H1 (cell line): ENCODE data around the gene HOTAIR. TPM values are rescaled to one million over a fixed set of nuclear protein-coding genes. Genes with fewer than 3 reads are reported as not detected.

Experiments used
- CTCF ChIA-PET: fragments of 300-600 bp; sonication (Branson Sonifier 250); formaldehyde crosslinking; loops from one replicate; lab custom pipeline; 2021; ENCODE audit not compliant: partially characterized antibody; lab: Charles Lee
- POLR2A ChIA-PET: fragments of 300-600 bp; sonication (Branson Sonifier 250); formaldehyde crosslinking; loops from one replicate; lab custom pipeline; 2021; ENCODE audit warnings: inconsistent platforms; ENCODE audit not compliant: partially characterized antibody; lab: Charles Lee
- DNase-seq, 2 experiments: peaks; one replicate each; pipeline versions ENCODE4 v3.0.0 to v3.0.0-alpha.2; 2010 to 2022; ENCODE audit warnings: low spot score in 2 of 2, low read depth in 1 of 2, mixed read lengths in 1 of 2
- FAIRE-seq: peaks from 2 replicates; lab custom pipeline; 2011; peaks lifted over from hg19 to GRCh38; lab: Jason Lieb, UNC
- H2AFZ ChIP-seq: 2 replicates; pipeline ENCODE4 v1.8.1; 2012; ENCODE audit warnings: low read length, inconsistent platforms
- H2AK5ac ChIP-seq: 2 replicates; pipeline ENCODE4 v1.6.1; 2013; ENCODE audit warnings: low read depth, low read length
- H2BK120ac ChIP-seq: replicated peaks from 2 replicates; pipeline ENCODE3; 2013; ENCODE audit warnings: low read depth, low read length, inconsistent platforms
- H2BK12ac ChIP-seq: 2 replicates; pipeline ENCODE4 v1.6.1; 2013; ENCODE audit warnings: low read depth, low read length
- H2BK15ac ChIP-seq: 2 replicates; pipeline ENCODE4 v1.6.1; 2013; ENCODE audit warnings: low read length
- H2BK20ac ChIP-seq: 2 replicates; pipeline ENCODE4 v1.6.1; 2013; ENCODE audit warnings: low read length
- H2BK5ac ChIP-seq: 2 replicates; pipeline ENCODE4 v1.6.1; 2013; ENCODE audit warnings: low read depth, low read length
- H3K14ac ChIP-seq: 2 replicates; pipeline ENCODE4 v1.6.1; 2013; ENCODE audit warnings: inconsistent platforms; ENCODE audit not compliant: insufficient read length
- H3K18ac ChIP-seq: 2 replicates; pipeline ENCODE4 v1.6.1; 2013; ENCODE audit warnings: low read length; ENCODE audit errors: extremely low read depth
- H3K23ac ChIP-seq: 2 replicates; pipeline ENCODE4 v1.6.1; 2013; ENCODE audit warnings: inconsistent platforms; ENCODE audit not compliant: insufficient read length
- H3K23me2 ChIP-seq: 2 replicates; pipeline ENCODE4 v1.6.1; 2013; ENCODE audit warnings: low read depth, low read length
- H3K27ac ChIP-seq: 2 replicates; pipeline ENCODE4 v1.6.1; 2011; ENCODE audit warnings: low read depth, low read length, inconsistent platforms
- H3K27me3 ChIP-seq, 4 experiments: replicated peaks in 1 of 4; 1 replicate in 1 of 4; 2 replicates in 3 of 4; pipeline versions ENCODE4 v1.6.1 to v1.8.1; 2011 to 2013; ENCODE audit warnings: low read length in 3 of 4, mild to moderate bottlenecking in 3 of 4, inconsistent platforms in 2 of 4, mixed read lengths in 2 of 4, moderate library complexity in 1 of 4; ENCODE audit not compliant: control insufficient read depth in 3 of 4, insufficient read depth in 3 of 4; ENCODE audit errors: extremely low read depth in 1 of 4
- H3K36me3 ChIP-seq, 4 experiments: 2 replicates each; pipeline versions ENCODE4 v1.6.1 to v1.8.1; 2011 to 2013; ENCODE audit warnings: mild to moderate bottlenecking in 4 of 4, low read length in 3 of 4, moderate library complexity in 2 of 4, control low read depth in 1 of 4, inconsistent platforms in 1 of 4; ENCODE audit not compliant: insufficient read depth in 4 of 4, control insufficient read depth in 2 of 4
- H3K4ac ChIP-seq: replicated peaks from 2 replicates; pipeline ENCODE3; 2013; ENCODE audit warnings: low read length, low read depth, mixed read lengths, inconsistent platforms; ENCODE audit not compliant: insufficient read length
- H3K4me1 ChIP-seq, 4 experiments: replicated peaks in 1 of 4; 1 replicate in 1 of 4; 2 replicates in 3 of 4; pipeline versions ENCODE4 v1.6.1 to v1.8.1; 2011 to 2013; ENCODE audit warnings: low read length in 3 of 4, inconsistent platforms in 2 of 4, mixed read lengths in 1 of 4; ENCODE audit not compliant: insufficient read depth in 4 of 4, control insufficient read depth in 3 of 4
- H3K4me2 ChIP-seq, 2 experiments: 2 replicates each; pipeline versions ENCODE4 v1.6.1 to v1.8.1; 2011 to 2013; ENCODE audit warnings: low read depth in 2 of 2, low read length in 2 of 2, control low read depth in 1 of 2, inconsistent platforms in 1 of 2, mild to moderate bottlenecking in 1 of 2; ENCODE audit not compliant: insufficient read depth in 1 of 2
- H3K4me3 ChIP-seq, 4 experiments: fragments of 200-600, 300-600 bp in 1 of 4; sonication (generic), shearing (Covaris generic), sonication (Bioruptor Twin) in 1 of 4; 2 replicates each; pipeline versions ENCODE4 v1.5.1 to v1.8.1; 2011 to 2016; ENCODE audit warnings: low read length in 4 of 4, low read depth in 3 of 4, control low read depth in 2 of 4, inconsistent platforms in 2 of 4, mild to moderate bottlenecking in 2 of 4, mixed read lengths in 1 of 4, moderate library complexity in 1 of 4; ENCODE audit not compliant: insufficient read depth in 2 of 4; ENCODE audit errors: extremely low read depth in 1 of 4
- H3K56ac ChIP-seq: replicated peaks from 2 replicates; pipeline ENCODE3; 2013; ENCODE audit warnings: low read depth, mild to moderate bottlenecking, mixed read lengths, low read length, inconsistent platforms; ENCODE audit not compliant: insufficient read length
- H3K79me1 ChIP-seq: 2 replicates; pipeline ENCODE4 v1.6.1; 2013; ENCODE audit warnings: low read depth, low read length, control low read depth
- H3K79me2 ChIP-seq, 2 experiments: 2 replicates each; pipeline versions ENCODE4 v1.6.1 to v1.8.1; 2012 to 2013; ENCODE audit warnings: low read length in 2 of 2, mild to moderate bottlenecking in 2 of 2, inconsistent platforms in 1 of 2; ENCODE audit not compliant: insufficient read depth in 2 of 2, control insufficient read depth in 1 of 2
- H3K9ac ChIP-seq, 4 experiments: replicated peaks in 1 of 4; 1 replicate in 1 of 4; 2 replicates in 3 of 4; pipeline versions ENCODE4 v1.6.1 to v1.8.1; 2011 to 2013; ENCODE audit warnings: low read depth in 3 of 4, low read length in 3 of 4, control low read depth in 2 of 4, mild to moderate bottlenecking in 2 of 4, moderate library complexity in 2 of 4, inconsistent platforms in 1 of 4; ENCODE audit errors: extremely low read depth in 1 of 4
- H3K9me3 ChIP-seq, 2 experiments: 2 replicates each; pipeline versions ENCODE4 v1.6.1 to v1.8.1; 2012 to 2013; ENCODE audit warnings: mild to moderate bottlenecking in 2 of 2, moderate library complexity in 2 of 2, control low read depth in 1 of 2, inconsistent platforms in 1 of 2, low read depth in 1 of 2, low read length in 1 of 2, mixed read lengths in 1 of 2; ENCODE audit not compliant: insufficient read depth in 2 of 2
- H4K20me1 ChIP-seq, 2 experiments: replicated peaks in 1 of 2; 2 replicates each; pipeline versions ENCODE3 to v1.8.1; 2011 to 2013; ENCODE audit warnings: inconsistent platforms in 2 of 2, low read length in 2 of 2, mild to moderate bottlenecking in 1 of 2; ENCODE audit not compliant: insufficient read depth in 2 of 2, control insufficient read depth in 1 of 2
- H4K5ac ChIP-seq: 2 replicates; pipeline ENCODE4 v1.6.1; 2013; ENCODE audit warnings: low read length, low read depth, mixed read lengths, inconsistent platforms; ENCODE audit not compliant: insufficient read length
- H4K8ac ChIP-seq: 2 replicates; pipeline ENCODE4 v1.8.0; 2013; ENCODE audit warnings: mild to moderate bottlenecking, moderate library complexity, low read length, inconsistent platforms; ENCODE audit not compliant: insufficient read depth; ENCODE audit errors: extremely low read depth
- H4K91ac ChIP-seq: replicated peaks from 2 replicates; pipeline ENCODE3; 2013; ENCODE audit warnings: low read length, mixed read lengths, inconsistent platforms; ENCODE audit not compliant: insufficient read length
- BRCA1 ChIP-seq: IDR thresholded peaks from 2 replicates; pipeline ENCODE4 v1.6.1; 2012; ENCODE audit warnings: low read depth, low read length, improper control_type of control experiment
- CTBP2 ChIP-seq: IDR thresholded peaks from 2 replicates; pipeline ENCODE4 v1.7.0; 2011; ENCODE audit warnings: borderline replicate concordance, mild to moderate bottlenecking, moderate library complexity, mixed read lengths, low read length; ENCODE audit not compliant: insufficient read depth, insufficient read length
- EP300 ChIP-seq, 2 experiments: IDR thresholded peaks; 1 replicate in 1 of 2; 2 replicates in 1 of 2; pipeline ENCODE4 v1.6.1; 2011 to 2012; ENCODE audit warnings: low read depth in 2 of 2, low read length in 2 of 2, mild to moderate bottlenecking in 2 of 2, borderline replicate concordance in 1 of 2, inconsistent platforms in 1 of 2, moderate library complexity in 1 of 2
- EZH2 ChIP-seq: fragments of 200-600 bp; sonication (generic); IDR thresholded peaks from 2 replicates; pipeline ENCODE4 v1.7.1; 2012; ENCODE audit warnings: low read depth, mild to moderate bottlenecking, moderate library complexity, low read length, inconsistent platforms; ENCODE audit not compliant: severe bottlenecking
- NANOG ChIP-seq: IDR thresholded peaks from 2 replicates; pipeline ENCODE4 v1.6.1; 2011; ENCODE audit warnings: low read length, low read depth, mild to moderate bottlenecking, inconsistent platforms; ENCODE audit not compliant: insufficient read depth, poor library complexity, severe bottlenecking
- TAF1 ChIP-seq: IDR thresholded peaks from 2 replicates; pipeline ENCODE4 v1.6.1; 2011; ENCODE audit warnings: mild to moderate bottlenecking, low read depth, low read length
- TBP ChIP-seq: IDR thresholded peaks from 2 replicates; pipeline ENCODE4 v1.6.1; 2011; ENCODE audit warnings: low read depth, low read length, improper control_type of control experiment
- YY1 ChIP-seq: IDR thresholded peaks from 2 replicates; pipeline ENCODE4 v1.6.1; 2011; ENCODE audit warnings: low read depth, mild to moderate bottlenecking, low read length
- WGBS, 2 experiments: shearing (Covaris generic) in 1 of 2; methylation state at CpG; one replicate each; pipeline versions ENCODE4 v1.1.6 to v1.1.7; 2013 to 2015; ENCODE audit warnings: low lambda C conversion rate in 2 of 2, mixed read lengths in 2 of 2, inconsistent platforms in 1 of 2, low coverage in 1 of 2, missing lambda C conversion rate in 1 of 2; ENCODE audit not compliant: insufficient replicate concordance in 2 of 2, insufficient coverage in 1 of 2, insufficient read length in 1 of 2; ENCODE audit errors: extremely low coverage in 1 of 2, missing lambda C conversion rate in 1 of 2; 5-methylcytosine and 5-hydroxymethylcytosine counted together
- polyA plus RNA-seq, 7 experiments: library from polyadenylated mRNA; depleted of rRNA in 3 of 7; stranded (reverse) in 5 of 7; unstranded in 2 of 7; fragments of >200 nt in 5 of 7; fragments of 200-250 nt in 2 of 7; gene quantifications; 1 replicate in 5 of 7; 2 replicates in 1 of 7; 4 replicates in 1 of 7; pipeline versions ENCODE4 v1.2.1 to v1.2.3, GENCODE V29; 2011 to 2013; ENCODE audit warnings: missing spikeins in 2 of 7, mixed read lengths in 2 of 7
- total RNA-seq: library from RNA; stranded (reverse); fragmentation: NEBNext Ultra II Directional; extraction: Animal tissue kit (Norgen Biotek cat#: 25700); gene quantifications from 2 replicates; pipeline ENCODE4 v1.2.1, GENCODE V29; 2021
- TF ChIP-seq, protein P1 (sequence below): IDR thresholded peaks from 2 replicates; pipeline ENCODE4 v1.6.1; 2011; ENCODE audit warnings: low read length, improper control_type of control experiment
- TF ChIP-seq, protein P2 (sequence below): IDR thresholded peaks from 2 replicates; pipeline ENCODE4 v1.6.1; 2011; ENCODE audit warnings: low read depth, mild to moderate bottlenecking, low read length; ENCODE audit not compliant: insufficient read depth

The HOTAIR gene
- total and polyA plus RNA-seq, 2 of the 8 experiments (the other 6 are each of a cell fraction or from before 2014, with no cell fraction given), result not detected

DNA sequence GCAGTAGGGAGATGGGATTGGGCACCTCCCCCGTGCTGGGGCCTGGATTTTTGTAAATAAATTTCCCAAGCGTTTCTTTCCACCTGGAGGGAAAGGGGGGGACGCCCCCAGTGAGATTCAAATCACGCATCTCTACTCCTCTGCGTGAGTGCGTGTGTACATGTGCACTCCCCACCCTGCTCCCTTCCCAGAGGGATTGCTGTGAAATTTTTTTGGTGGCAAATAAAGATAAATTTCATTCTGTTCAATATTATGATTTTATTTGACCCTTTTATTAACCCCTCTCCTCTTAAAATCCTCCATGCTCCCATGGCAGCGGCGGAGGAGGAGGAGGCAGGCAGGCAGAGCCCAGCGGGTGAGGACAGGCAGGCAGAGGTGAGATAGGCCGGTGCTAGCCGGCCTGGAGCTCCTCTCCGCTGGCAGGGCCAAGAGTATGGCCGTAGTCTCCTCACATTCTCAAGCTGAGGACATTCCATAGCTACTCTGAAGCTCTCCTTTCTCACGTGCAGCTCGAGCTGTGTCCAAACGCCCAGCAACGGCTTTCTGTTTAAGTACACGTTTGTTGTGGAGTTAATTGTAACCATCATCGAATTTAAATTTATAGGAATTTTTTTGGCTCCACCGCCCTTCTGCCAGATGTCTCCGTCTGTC is 1.5 kb upstream of the HOTAIR start:
- Histone ChIP-seq H4K5ac (no peak overlapping the region), H3K23ac (no peak overlapping the region), H3K79me2 (no peaks in the 10 kb centered on the region), H3K14ac (no peak overlapping the region), H2BK5ac (no peak overlapping the region), H2AFZ (no peak overlapping the region), H2BK15ac (no peak overlapping the region), H2BK120ac (no peak overlapping the region), H2AK5ac (no peak overlapping the region; the same call in 1 of the 2 replicates), H3K36me3 (peaks cover 0 to 3% (median 0%) of the 10 kb centered on the region in 4 experiments; a peak in 1 of 8 replicates), H3K27ac (no peak overlapping the region), H3K27me3 (peaks cover 96 to 100% (median 99%) of the 10 kb centered on the region in 4 experiments), H3K4ac (no peak overlapping the region), H4K20me1 (peaks cover 17 to 27% of the 10 kb centered on the region in 2 experiments), H3K79me1 (no peaks in the 10 kb centered on the region), H3K56ac (no peak overlapping the region), H3K4me2 (no peak overlapping the region; a peak in 1 of 4 replicates), H2BK20ac (no peak overlapping the region), H3K9me3 (0 out of 4 replicates have a peak, but pooled peaks cover 0 to 2% of the 10 kb centered on the region in 2 experiments), H3K23me2 (peaks cover 1% of the 10 kb centered on the region; the same call in 1 of the 2 replicates), H3K9ac (no peak overlapping the region), H4K8ac (no peak overlapping the region), H2BK12ac (no peak overlapping the region), H3K4me3 (no peak overlapping the region), H4K91ac (no peak overlapping the region), H3K4me1 (peaks cover 0 to 10% (median 4%) of the 10 kb centered on the region in 4 experiments; a peak in 6 of 7 replicates), H3K18ac (no peak overlapping the region)
- DNase-seq (no peak), FAIRE-seq (no peak)
- WGBS, 2 experiments, result 15% methylated on average over 21 of the region's 21 CpGs; no CpG with 5 or more reads in 1 of the 2 experiments
- POLR2A ChIA-PET, result no interaction called here
- CTCF ChIA-PET, result interaction anchor here (1.2 to 1.9 kb wide), 4 partner anchors 8 to 32 kb away, joined by 3 to 7 read pairs (median 4); partner anchors contain the start of genes HOXC10 and HOXC8
- TF ChIP-seq EP300 (IDR thresholded peaks at IDR 0.05; ENCODE audit: borderline replicate concordance in 1 of 2, low read depth in 2 of 2, low read length in 2 of 2), result no peak
- TF ChIP-seq, protein P1, sequence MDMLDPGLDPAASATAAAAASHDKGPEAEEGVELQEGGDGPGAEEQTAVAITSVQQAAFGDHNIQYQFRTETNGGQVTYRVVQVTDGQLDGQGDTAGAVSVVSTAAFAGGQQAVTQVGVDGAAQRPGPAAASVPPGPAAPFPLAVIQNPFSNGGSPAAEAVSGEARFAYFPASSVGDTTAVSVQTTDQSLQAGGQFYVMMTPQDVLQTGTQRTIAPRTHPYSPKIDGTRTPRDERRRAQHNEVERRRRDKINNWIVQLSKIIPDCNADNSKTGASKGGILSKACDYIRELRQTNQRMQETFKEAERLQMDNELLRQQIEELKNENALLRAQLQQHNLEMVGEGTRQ, result no peak
- no peak for TF ChIP-seq NANOG
- TF ChIP-seq EZH2, result peak; percentile 1
- TF ChIP-seq CTBP2, result no peak
- no peak for TF ChIP-seq TAF1
- TF ChIP-seq, protein P2, sequence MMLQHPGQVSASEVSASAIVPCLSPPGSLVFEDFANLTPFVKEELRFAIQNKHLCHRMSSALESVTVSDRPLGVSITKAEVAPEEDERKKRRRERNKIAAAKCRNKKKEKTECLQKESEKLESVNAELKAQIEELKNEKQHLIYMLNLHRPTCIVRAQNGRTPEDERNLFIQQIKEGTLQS, result no peak
- no peak for TF ChIP-seq YY1
- no peak for TF ChIP-seq BRCA1
- TF ChIP-seq TBP, result no peak
